Measurements from ENCODE around the gene SIK2.

The SIK2 gene

DNA sequence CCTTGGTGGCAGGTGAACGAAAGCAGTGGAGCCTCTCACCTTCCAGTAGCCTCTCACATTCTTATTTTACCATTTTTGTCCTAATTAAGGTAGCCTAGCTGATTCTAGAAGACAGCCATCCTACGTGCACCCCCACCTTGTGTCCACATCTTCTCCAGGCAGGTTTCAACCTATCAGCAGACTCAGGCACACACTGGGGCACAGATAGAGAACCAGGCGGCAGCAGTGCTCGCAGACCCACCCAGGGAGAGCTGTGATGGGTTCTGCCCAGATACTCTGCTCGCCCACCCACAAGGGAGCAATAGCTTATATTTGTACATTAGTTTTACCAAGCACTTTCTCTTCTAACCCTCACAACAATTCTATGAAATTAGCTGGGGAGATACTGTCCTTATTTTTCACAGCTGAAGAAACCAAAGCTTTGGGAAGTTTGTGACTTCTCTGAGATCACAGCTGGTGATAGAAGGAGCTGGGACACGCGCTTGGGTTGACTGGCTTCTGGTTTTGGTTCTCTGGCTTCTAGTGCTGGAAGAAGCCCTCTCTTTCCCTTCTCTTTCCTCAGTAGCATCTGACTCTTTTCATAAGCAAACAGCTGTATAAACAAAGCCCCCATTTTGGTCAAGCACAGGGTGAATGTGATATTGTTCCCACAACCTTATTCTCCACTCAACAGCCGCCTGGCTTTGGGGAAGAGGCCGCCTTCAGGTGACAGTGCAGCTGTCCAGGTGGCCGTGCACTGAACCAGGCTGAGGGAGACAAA, 127.0 kb downstream of the SIK2 start:
- DNase-seq, result peak in 1 of 58 donors; percentile 27

DNA sequence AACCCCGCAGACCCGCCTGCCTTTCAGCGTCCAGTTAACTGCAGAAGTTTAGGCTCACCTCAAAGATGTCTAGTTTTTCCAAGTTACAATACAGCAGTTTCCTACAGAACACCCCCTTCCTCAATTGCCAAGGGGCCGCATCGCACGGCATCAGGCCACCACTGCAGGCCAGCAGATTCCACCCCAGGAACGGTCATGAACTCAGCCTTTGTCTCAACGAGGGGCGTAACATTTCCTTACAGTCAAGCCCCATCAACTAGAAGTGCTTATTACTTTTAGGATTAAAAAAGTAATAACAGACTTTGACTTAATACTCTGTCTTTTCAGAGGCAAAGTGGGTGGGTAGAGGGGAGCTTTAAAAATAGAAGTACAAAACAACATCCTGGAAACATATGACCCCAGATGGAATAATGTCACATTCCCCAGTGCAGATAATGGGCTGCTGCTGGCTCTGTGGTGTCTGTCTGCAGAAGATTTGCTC, 127.6 kb downstream of the SIK2 start:
- DNase-seq, result no peak

DNA sequence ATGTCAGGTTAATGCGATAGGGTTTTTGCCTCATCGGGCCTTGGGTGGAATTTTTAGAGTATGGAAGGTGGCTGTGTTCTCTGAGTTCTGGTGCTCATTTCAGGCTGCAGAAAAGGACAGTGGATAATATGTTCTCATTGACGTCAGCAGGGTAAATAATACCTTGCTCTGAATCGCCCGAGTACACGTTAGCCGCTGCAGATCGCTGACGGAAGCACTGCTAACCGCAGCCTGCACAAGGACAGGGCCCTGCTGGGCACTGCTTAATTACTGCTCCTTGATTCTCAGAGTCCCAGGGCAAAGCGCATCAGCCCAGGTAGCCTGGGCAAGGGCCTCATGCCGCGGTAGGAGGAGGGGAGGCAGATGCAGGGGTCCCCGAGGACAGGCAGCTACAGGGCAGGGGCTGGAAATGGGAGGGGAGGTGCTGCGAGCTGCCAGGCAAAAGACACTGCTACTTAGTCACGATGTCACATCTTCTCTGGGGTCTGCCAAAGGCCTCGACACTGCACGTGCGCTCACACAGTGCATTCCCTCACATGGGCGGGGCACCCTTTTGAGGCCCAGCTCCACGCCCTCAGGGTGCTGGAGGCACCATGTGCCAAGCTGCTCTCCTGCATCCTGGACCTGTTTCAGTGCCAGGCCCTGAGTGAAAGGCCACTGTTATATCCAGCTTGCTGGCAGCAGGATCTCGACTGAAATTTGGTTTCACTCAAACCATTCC, 128.8 kb downstream of the SIK2 start:
- peak in 24 of 58 donors; percentile 16 to 75 (median 38) for DNase-seq

DNA sequence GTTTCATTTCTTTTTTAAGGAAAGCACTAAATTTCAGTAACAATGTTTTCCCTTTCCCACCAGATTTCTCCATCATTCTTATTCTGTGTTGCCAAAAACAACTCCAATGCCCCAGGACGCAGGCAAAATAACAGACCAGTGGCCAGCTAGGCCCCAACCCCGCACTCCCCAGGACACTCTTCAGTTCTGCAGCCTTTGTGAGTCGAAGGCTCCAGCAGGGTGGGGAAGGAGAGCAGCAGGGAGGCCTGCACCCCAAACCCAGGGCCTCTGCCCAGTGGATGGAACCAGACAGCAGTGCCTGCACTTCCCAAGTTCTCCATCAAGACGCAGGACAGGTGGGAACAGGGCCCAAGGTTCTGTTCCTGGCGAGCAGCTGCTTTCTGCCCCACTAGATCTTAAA, 129.6 kb downstream of the SIK2 start:
- no peak for DNase-seq

DNA sequence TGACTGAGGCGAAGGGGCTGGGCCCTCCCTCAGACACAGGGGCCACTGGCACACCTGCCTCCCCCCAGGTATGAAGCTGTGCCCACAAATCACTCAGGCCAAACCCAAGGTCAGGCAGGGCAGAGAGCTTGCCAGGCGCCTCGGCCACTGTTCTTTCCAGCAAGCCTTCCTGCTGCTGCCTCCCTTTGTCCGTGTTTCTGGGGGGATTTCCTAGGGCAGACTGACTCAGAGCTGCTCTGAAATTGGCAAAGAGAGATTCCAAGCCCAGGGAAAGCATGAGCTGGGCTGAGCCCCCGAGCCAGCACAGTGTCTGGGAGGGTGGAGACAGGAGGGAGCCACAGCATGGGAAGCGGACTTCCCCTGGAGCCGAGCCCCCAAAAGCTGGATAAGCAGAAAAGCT, 130.8 kb downstream of the SIK2 start:
- DNase-seq, result peak in 11 of 58 donors; percentile 19 to 71 (median 36)

DNA sequence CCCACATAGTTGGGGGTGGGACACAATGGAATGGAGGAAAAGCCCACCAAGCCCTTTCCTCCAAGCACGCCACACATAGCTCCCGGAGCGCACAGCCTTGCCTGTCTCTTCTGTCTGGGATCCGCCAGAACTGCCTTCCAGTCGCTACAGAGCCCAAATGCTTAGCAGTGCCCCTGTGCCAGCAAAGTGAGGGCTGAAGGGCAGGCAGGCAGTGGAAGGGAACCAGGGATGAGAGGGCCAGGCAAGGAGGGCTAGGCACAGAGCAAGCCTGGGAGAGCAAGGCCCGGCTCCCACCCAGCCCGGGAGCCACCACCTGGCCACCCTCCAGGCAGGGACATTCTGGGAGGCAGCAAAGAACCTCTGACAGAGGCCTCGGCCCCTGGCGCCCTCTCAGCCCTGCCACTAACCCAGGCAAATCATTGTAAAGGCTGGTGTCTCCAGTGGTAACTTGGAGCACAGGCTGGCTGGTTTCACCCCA, 131.4 kb downstream of the SIK2 start:
- peak in 17 of 58 donors; percentile 9 to 65 (median 32) for DNase-seq

DNA sequence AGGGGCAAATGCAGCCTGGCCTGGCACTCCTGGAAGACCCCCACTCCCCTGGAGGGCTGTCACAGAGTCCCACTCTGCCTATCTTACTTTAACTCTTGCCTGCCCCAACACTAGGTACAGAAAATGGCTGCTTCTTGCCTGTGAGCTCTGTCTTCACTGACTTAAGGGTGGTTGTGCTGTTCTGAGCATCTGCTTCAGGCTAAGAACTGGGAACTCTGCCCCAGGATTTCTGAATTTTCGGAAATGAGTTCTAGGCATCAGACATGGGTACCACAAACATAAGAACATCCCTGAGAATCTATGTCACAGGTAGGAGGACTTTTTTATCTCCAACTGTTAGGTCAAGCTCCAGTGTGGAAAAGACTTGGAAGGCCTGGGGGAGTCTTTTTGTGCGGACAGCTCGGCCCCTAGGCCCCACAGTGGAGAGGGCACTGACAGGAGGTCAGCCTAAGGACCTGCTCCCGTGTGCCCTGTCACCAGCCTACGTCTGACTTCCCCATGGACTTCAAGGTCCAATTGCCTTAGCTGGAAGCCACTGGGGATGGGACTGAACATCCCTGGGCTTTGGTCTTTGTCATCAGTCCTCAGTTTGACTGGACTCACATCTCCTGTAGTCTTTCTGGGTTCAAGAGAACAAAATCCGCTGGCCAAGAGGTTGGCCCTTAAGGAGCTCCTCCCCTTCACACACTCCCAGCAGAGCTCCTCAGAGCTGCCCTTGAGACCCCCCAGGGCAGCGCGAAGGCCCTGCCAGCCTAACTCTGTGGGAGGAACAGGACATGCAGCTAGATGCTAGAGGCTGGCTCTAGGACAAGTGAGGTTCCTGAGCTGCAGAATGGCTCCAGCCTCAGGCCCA, 132.1 kb downstream of the SIK2 start:
- DNase-seq, result peak in 5 of 58 donors; percentile 25 to 59 (median 29)

DNA sequence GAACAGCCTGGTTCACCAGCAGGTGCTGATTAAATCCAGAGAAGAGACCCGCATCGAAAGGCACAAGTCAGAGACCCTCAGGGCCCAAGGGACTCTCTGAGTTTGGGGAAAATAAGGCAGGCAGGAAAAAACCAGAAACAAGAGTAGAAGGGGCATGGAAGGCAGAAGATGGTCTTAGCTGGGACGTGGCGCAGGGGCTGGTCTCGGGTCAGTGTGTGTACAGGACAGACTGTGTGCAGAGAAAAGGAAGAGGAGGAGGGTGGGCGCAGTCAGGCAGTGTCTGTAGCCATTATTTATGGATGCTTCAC, 132.7 kb downstream of the SIK2 start:
- DNase-seq, result peak in 3 of 58 donors; percentile 54 to 79 (median 64)

DNA sequence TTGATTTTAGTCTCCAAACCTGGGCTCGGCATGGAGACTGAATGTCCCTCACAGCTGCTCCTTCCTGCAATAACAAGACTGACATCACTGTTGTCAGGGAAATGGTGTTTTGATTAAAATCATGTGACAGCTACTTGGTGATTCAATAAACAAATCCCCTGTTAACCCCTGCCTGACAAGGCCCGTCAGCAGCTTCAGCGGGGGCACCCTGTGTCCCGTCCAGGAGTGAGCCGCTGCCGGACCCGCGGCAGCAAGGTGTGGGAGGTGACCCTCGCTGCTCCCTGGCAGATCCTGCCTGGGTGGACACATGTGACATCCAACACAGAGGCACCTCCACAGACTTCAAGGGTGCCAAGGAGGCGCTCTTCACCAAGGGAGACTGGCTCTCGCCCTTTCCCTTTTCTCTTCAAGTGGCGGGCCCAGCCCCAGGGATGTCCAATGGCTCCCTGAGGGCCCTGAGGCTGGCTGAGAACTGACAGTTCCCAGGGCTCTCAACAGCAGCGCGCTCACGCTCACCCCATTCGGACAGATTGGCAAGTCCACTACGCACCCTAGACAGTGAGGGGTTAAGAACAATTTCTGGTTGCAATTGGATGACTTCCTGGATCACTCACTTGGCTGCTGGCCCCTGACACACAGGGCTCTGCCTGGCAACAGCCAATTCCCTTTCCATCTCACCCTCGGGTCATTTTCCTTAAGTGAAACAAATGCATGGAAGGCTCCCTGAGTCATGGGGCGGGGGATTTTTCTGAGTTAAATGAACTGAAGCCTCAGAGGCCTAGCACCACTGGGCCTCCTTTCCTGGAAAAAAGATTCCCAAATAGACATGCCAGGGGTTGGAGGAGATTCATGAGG, 133.2 kb downstream of the SIK2 start:
- peak in 55 of 58 donors; percentile 45 to 92 (median 82) for DNase-seq

DNA sequence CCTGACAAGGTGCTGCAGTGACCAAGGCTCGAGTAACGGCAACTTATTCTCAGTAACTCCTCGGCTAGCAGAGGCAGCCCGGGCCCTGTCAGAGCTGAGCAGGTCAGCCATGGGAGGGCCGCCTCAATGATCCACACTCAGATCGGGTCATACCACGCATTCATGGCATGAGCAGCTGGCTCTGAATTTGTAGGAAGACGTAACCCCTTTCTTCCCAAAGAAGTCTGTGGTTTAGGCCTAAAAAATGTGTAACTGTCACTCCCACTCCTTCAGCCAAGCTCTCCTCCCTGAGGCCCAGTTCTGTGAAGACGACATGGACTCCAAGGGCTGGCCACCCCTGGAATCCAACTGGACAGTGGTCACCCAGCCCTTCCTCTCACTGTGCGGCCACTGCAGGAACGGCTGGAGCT, 133.9 kb downstream of the SIK2 start:
- DNase-seq, result peak in 13 of 58 donors; percentile 31 to 78 (median 58)

DNA sequence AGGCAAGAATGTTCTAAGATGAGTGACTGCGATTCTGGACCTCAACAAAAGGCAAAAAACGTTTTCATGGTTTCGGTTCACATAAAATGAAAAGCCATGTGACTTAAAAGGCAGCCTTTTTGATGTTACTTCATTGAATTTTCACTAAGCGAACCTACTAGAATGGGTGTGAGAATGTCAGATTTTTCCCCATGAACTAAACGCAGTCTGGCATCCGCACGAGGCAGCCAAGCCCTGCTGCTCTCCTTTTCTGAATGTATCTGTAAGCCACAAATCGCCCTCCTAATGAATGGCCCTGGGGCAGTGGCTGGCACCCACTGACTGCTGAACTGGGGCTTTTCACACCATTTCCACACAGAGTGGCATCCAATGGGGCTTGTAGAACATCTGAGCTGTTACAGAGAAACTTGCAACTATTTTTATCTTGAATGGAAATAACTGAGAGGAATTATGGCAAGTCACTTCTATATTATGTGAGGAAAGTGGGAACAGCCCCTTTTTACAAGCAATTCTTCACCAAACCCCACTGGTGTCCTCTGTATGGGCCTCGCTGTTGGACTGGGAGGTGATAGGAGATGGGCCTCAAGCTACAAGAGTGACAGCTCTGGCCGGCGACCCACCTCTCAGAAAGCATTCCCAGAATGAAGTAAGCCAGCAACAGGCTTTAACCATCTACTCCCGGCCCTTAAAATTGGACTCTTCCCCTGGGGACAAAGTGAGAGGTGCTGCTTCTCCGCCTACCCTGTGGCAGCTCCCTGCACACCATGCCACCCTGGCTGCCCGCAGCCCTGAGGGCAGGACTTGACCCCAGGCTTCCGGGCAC, 134.6 kb downstream of the SIK2 start:
- peak in 24 of 58 donors; percentile 18 to 66 (median 34) for DNase-seq

DNA sequence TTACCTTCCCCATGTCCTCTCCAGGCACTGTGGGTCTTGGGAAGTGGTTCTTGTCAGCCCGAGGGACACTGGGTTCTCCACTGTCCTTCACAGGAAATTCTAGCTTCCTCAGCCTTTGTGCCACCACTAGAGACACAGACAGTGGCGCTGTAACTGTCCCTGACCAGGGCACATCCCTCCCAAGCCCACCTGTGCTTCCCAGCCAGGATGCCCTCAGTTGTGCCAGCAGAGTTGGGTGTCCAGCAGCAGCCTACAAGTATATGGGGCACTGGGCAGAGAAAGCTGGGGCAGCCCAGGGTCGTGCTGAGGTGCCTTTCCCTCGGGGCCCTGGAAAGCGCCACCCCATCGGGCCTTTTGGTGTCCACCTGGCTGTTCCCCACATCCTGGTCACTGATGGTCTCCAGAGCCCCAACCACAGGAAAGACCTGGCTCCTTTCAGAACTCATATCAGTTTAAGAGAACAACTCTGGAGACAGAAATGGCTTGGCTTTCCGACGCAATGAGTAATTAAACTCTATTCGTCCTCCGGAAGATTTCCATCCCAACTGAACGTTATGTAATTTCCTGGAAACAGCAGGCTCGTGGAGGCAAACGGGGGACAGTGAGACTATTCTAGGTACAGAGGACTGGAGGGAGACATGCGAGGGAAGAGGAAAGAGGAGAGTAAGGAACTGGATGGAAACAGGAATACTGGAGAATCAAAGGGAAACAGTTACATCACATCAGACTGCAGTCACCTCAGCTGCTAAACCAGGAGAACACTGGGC, 135.4 kb downstream of the SIK2 start:
- DNase-seq, result peak in 24 of 58 donors; percentile 14 to 81 (median 45)

DNA sequence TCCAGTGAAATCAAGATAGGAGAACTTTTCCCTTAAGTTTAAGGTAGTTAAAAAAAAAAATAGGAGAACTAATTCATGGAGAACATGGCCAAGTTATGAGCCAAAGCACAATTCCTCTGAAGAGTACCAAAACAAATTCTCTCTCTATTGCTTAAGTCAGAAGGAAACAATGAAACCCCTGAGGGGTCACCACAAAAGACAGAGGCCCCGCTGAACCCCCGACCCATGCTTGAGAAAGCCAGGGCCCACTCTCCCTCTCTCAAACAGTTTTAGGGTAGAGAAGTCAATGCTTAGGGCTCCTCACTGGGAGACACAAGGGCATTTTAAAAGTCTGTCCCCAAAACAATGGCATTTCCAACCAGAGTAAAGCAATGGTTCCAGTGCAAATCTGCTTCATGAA, 137.1 kb downstream of the SIK2 start:
- DNase-seq, result no peak

DNA sequence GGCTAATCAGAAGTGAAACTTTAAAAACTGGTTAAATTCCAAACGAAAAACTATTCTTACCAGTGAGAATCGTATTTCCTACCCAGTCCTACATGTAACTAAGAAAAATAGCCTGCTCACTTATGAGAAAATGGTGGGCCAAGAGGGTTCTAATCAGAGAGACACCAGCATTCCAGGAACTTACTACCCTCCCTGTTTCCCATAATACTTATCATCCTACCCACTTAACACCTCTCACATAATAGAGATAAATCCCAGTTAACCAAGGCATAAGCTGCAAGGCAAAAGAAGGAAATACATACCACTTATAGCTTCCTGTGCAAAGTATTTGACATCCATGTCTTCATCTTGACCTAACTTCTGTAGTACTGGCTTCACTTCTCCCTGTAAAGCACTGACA, 139.5 kb downstream of the SIK2 start:
- no peak for DNase-seq

DNA sequence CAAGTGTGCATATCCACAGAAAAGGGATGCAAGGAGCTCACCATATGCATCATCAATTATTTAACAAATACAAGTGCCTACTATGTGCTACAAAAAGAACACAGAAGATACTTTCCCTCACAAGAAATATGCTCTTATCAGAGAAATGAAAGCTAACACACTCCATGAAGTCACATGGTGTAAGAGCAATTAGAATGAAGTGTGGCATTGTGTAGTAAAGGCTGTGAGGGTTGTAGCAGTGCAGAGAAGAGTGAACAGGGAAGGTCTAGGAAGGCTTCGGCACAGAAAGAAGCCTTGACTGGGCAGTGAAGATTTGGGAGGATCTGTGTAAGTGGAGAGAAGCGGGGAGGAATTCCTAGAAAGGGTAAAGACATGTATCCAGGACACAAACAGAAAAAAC, 141.5 kb downstream of the SIK2 start:
- no peak for DNase-seq

DNA sequence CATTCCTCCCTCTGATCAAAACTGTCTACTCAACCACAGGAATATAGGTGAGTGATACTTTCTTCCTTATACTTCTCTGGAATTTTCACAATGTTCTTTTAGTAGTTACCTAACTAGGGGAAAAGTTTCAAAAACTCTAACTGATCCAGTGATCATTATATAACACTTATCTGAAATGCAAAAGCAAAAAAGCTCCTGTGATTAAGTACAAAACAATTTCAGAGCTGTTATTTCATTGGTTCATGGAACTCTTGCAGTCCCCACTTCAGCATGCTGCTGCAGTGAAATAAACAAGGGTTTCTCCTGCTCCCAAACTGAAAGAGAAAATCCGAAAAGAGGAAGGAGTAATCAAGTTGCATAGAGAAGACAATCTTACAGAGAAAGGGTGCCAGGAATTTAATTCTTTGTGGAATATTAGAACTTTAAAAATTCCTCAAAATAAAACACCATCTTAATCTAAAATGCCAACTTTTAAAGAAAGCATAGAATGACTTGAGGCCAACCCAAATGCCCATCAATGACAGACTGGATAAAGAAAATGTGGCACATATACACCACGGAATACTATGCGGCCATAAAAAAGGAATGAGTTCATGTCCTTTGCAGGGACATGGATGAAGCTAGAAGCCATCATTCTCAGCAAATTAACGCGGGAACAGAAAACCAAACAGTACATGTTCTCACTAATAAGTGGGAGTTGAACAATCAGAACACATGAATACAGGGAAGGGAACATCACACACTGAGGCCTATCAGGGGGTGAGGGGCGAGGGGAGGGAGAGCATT, 143.7 kb downstream of the SIK2 start:
- no peak for DNase-seq

DNA sequence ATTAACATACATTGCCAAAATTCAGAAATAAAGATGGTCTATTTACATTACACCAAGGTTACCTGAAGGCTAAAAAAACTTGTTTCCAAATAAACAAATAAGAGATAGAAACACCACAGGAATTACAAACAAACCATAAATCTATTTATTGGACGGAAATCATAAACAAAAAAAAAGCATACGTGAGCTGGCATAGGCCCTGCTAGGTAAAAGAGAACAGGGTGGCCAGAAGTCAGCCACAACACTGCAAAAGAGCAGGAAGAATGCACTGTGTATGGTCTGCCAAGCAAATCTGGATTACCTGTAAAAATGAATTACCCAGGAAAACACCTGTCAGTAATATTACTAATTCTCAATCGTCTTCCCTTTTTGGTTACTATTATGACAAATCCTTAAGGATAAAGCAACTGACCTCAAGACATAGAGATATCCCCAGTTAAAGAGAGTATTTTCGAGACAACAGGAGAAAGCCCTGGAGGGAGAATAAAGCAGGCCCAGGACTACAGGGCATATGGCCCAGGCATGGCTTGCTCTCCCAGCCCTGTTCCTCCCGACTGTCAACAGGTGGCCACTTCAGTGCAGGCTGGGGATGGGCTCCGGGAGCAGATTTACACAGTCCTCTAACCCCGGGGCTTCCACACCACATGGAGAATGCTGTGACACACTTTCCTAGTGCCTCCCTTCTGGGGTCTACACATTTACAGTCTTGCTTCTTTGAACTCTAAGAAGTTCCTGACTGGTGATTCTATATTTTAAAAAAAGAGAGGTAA, 146.0 kb downstream of the SIK2 start:
- DNase-seq, result no peak
